ENCODE results near the gene PRSS21. TPM values are rescaled to one million over a fixed set of nuclear protein-coding genes. Genes with fewer than 3 reads are reported as not detected.

Gene PRSS21
- total RNA-seq, 1 donor from 2014 or later = not detected

DNA sequence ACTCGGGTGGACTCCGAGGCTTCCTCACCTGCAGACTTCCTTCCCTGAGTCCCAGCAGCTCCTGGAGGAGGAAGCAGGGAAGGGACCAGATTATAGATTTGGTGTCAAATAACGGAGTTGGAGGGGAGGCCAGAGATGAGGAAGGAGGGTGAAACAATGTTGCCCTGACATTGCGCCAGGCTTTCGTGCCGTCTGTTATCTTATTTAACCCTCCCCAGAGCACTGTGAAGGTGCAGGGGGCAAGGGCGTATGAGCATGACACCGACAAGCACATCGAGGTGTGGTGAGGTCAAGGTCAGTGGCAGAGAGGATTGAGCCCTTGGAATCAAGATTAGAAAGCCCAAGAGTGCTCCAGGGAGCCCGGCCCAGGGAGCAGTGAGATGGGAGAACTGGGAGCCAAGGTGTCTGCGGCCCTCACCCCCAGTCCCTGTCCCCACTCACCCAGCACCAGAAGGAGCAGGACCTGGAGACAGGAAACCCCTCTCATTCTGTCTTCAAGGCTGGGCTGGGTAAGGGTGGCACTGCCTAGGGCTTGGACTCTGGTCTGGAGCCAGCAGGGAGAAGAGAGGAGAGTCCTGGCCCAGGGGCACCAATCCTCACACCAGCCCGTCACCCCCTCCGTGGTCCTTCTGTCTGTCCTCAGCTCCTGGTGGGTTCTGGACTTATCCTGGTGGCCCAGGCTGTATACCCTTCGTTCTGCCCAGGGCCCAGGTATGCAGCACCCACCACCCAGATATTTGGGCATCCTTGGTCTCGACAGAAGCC is 30.8 kb upstream of the PRSS21 start:
- Mint-ChIP-seq H3K4me1 (ENCODE audit: unreplicated experiment) (no peaks in the 10 kb centered on the region), H3K9me3 (ENCODE audit: unreplicated experiment) (no peaks in the 10 kb centered on the region), H3K4me3 (ENCODE audit: unreplicated experiment) (no peak overlapping the region), H3K27ac (ENCODE audit: unreplicated experiment) (no peak overlapping the region), H3K36me3 (ENCODE audit: unreplicated experiment) (no peaks in the 10 kb centered on the region), H3K27me3 (ENCODE audit: unreplicated experiment) (peaks cover 14% of the 10 kb centered on the region)
- TF ChIP-seq CTCF (IDR thresholded peaks at IDR 0.05) = no peak
- no peak for DNase-seq (ENCODE audit: extremely low spot score, unreplicated experiment)

- no peak overlapping the region for H3K27ac Mint-ChIP-seq (ENCODE audit: unreplicated experiment)
- no peaks in the 10 kb centered on the region for H3K4me1 Mint-ChIP-seq (ENCODE audit: unreplicated experiment)
Measured at GRCh38 chr16:2786826-2787151, 30.2 kb upstream of the PRSS21 start.

DNA sequence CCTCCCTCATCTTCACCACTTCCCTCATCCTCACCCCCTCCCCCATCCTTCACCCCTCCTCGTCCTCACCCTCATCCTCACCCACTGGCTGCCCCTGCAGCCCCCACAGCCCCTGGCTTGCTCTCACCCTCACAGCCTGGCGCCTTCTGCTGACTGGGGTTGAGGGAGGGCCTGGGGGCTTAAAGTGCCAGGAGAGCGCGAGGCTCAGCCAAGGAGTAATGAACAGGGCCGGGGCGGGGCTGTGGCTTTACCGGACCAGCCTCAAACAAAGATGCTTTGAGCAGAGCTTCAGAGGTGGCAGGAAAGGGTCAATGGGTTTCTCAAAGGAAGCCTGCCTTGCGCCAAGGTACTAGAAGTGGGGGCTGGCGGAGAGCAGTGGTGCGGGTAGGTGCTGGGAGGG is 29.6 kb upstream of the PRSS21 start, which contains the start of gene PRSS33:
PRSS33 (minus strand) TSS at position 155 of the 400 bp plus-strand sequence. CDS start 1,013 bp downstream, outside the sequence.
- Mint-ChIP-seq H3K4me1 (ENCODE audit: unreplicated experiment) (no peaks in the 10 kb centered on the region), H3K27me3 (ENCODE audit: unreplicated experiment) (peaks cover 24% of the 10 kb centered on the region), H3K9me3 (ENCODE audit: unreplicated experiment) (no peaks in the 10 kb centered on the region), H3K4me3 (ENCODE audit: unreplicated experiment) (no peak within 1 kb of the TSS), H3K36me3 (ENCODE audit: unreplicated experiment) (no peaks in the 10 kb centered on the region), H3K27ac (ENCODE audit: unreplicated experiment) (no peak within 1 kb of the TSS)
- no peak for TF ChIP-seq CTCF (IDR thresholded peaks at IDR 0.05)
- no peak for DNase-seq (ENCODE audit: extremely low spot score, unreplicated experiment)

More at GRCh38 chr16:2786826-2787151, 30.2 kb upstream of the PRSS21 start:
- Mint-ChIP-seq H3K9me3 (ENCODE audit: unreplicated experiment) (no peaks in the 10 kb centered on the region), H3K36me3 (ENCODE audit: unreplicated experiment) (no peaks in the 10 kb centered on the region), H3K27me3 (ENCODE audit: unreplicated experiment) (peaks cover 20% of the 10 kb centered on the region), H3K4me3 (ENCODE audit: unreplicated experiment) (no peak overlapping the region)
- TF ChIP-seq CTCF (IDR thresholded peaks at IDR 0.05) = no peak
- no peak for DNase-seq (ENCODE audit: extremely low spot score, unreplicated experiment)

GRCh38 chr16:2787961-2788360 is 29.1 kb upstream of the PRSS21 start:
- Mint-ChIP-seq H3K4me3 (ENCODE audit: unreplicated experiment) (no peak overlapping the region), H3K27me3 (ENCODE audit: unreplicated experiment) (peaks cover 26% of the 10 kb centered on the region), H3K9me3 (ENCODE audit: unreplicated experiment) (no peaks in the 10 kb centered on the region), H3K4me1 (ENCODE audit: unreplicated experiment) (no peaks in the 10 kb centered on the region), H3K27ac (ENCODE audit: unreplicated experiment) (no peak overlapping the region), H3K36me3 (ENCODE audit: unreplicated experiment) (no peaks in the 10 kb centered on the region)
- DNase-seq (ENCODE audit: extremely low spot score, unreplicated experiment) = no peak
- TF ChIP-seq CTCF (IDR thresholded peaks at IDR 0.05) = no peak

DNA sequence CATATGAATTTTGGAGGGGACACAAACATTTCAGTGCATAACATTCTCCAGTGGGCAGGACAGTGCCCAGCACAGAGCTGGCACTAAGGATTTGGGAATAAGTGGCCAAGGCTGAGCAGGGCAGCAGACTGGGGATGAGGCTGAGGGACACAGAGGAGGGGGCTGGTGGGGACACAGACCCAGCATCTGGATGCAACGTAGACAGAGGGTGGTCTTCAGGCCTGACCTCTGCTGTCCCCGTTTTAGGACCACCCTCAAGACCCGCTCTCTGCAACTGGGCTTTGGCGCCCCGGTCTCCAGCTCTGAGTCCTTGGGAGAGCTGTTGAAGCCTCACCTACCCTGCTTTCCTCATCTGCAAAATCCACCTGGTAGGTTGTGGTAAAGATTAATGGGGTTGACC is 26.4 kb upstream of the PRSS21 start:
- no peak for TF ChIP-seq CTCF (IDR thresholded peaks at IDR 0.05)
- Mint-ChIP-seq H3K27ac (ENCODE audit: unreplicated experiment) (no peak overlapping the region), H3K9me3 (ENCODE audit: unreplicated experiment) (no peaks in the 10 kb centered on the region), H3K36me3 (ENCODE audit: unreplicated experiment) (no peaks in the 10 kb centered on the region), H3K4me1 (ENCODE audit: unreplicated experiment) (no peaks in the 10 kb centered on the region), H3K27me3 (ENCODE audit: unreplicated experiment) (peaks cover 47% of the 10 kb centered on the region), H3K4me3 (ENCODE audit: unreplicated experiment) (no peak overlapping the region)
- no peak for DNase-seq (ENCODE audit: extremely low spot score, unreplicated experiment)
